Right renal pelvis (tissue), 4 donors: ENCODE measurements around the gene MVB12B. TPM values are rescaled to one million over a fixed set of nuclear protein-coding genes. Genes with fewer than 3 reads are reported as not detected.

Experiments
- DNase-seq, 4 donors: peaks; one replicate each; pipeline ENCODE4 v3.0.0-alpha.2; 2013; ENCODE audit warnings: low read depth in 4 of 4, low spot score in 3 of 4, missing footprints in 1 of 4
- polyA plus RNA-seq, 4 donors: library from polyadenylated mRNA; unstranded; fragments of 120-200 nt; gene quantifications; one replicate each; pipeline ENCODE4 v1.2.1, GENCODE V29; 2013; ENCODE audit not compliant: insufficient read length in 4 of 4

Gene MVB12B
- polyA plus RNA-seq, 4 donors = 17.9 to 19.7 (median 18.9) TPM

- no peak for DNase-seq
Observed at GRCh38 chr9:126328407-126328806, 1.8 kb downstream of the MVB12B start.

- DNase-seq = no peak
Observed at GRCh38 chr9:126329476-126330275, 3.0 kb downstream of the MVB12B start.

- DNase-seq = no peak
Observed at GRCh38 chr9:126330536-126330935, 3.9 kb downstream of the MVB12B start.

- DNase-seq = no peak
Observed at GRCh38 chr9:126331964-126332748, 5.5 kb downstream of the MVB12B start.

- DNase-seq = no peak
Observed at GRCh38 chr9:126334721-126335621, 8.3 kb downstream of the MVB12B start.

- DNase-seq = no peak
Observed at GRCh38 chr9:126335837-126336735, 9.5 kb downstream of the MVB12B start.

- no peak for DNase-seq
Observed at GRCh38 chr9:126336736-126337325, 10.2 kb downstream of the MVB12B start.

- no peak for DNase-seq
Observed at GRCh38 chr9:126337729-126338372, 11.2 kb downstream of the MVB12B start.

- no peak for DNase-seq
Observed at GRCh38 chr9:126338945-126339344, 12.3 kb downstream of the MVB12B start.

- no peak for DNase-seq
Observed at GRCh38 chr9:126341426-126341825, 14.8 kb downstream of the MVB12B start.

- peak in 2 of 4 donors; percentile 59 to 63 for DNase-seq
Observed at GRCh38 chr9:126341902-126342301, 15.3 kb downstream of the MVB12B start.

- no peak for DNase-seq
Observed at GRCh38 chr9:126342621-126343031, 16.0 kb downstream of the MVB12B start.

GRCh38 chr9:126343271-126343700 lies 16.7 kb downstream of the MVB12B start:
- DNase-seq = no peak

GRCh38 chr9:126346031-126346430 lies 19.4 kb downstream of the MVB12B start:
- no peak for DNase-seq

GRCh38 chr9:126347093-126347492 lies 20.5 kb downstream of the MVB12B start:
- no peak for DNase-seq

GRCh38 chr9:126347911-126348760 lies 21.5 kb downstream of the MVB12B start:
- no peak for DNase-seq

GRCh38 chr9:126348911-126349550 lies 22.4 kb downstream of the MVB12B start:
- no peak for DNase-seq
